ENCODE measurements around the gene ADAM11. TPM values are rescaled to one million over a fixed set of nuclear protein-coding genes. Genes with fewer than 3 reads are reported as not detected.

ADAM11 gene
- total and polyA plus RNA-seq, 2 of the 8 experiments (the other 6 are each of a cell fraction or from before 2014, with no cell fraction given), result 2.3 to 2.9 TPM

DNA sequence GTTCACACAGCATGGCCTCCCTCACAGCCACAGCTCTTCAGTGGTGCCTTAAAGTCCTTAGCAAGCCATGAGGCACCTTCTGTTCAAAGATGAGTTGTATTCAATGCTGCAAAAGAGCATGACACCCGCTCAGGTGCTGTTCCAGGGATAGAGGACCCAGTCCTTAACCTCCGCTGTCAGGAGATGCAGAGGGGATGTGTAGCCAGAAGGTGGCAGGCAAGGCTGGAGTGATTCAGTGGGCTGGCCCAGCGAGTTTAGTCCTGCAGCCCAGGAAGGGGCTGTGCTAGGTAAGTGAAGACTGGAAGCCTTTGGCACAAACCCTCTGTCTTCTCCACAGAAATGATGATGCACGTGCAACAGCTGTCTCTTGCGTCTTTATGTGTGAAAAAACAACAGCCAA, 25.0 kb upstream of the ADAM11 start:
- H3K23me2 ChIP-seq (ENCODE audit: low read depth, low read length), result no peaks in the 10 kb centered on the region; the same call in 1 of the 2 replicates
- no peak overlapping the region for H2AFZ ChIP-seq (ENCODE audit: low read length)
- no peak overlapping the region for H4K5ac ChIP-seq (ENCODE audit: insufficient read length, low read depth, low read length)
- H3K4me3 ChIP-seq (ENCODE audit: extremely low read depth in 1 of 4, insufficient read depth in 2 of 4, low read depth in 3 of 4, low read length in 4 of 4), result no peak overlapping the region
- no peak overlapping the region for H4K91ac ChIP-seq (replicated peaks; ENCODE audit: insufficient read length, low read length)
- ChIA-PET POLR2A (ENCODE audit: partially characterized antibody) (no interaction called here), CTCF (ENCODE audit: partially characterized antibody) (interaction anchor here (0.6 to 7.1 kb wide), 14 partner anchors 9 to 200 kb away, joined by 3 to 38 read pairs (median 4); partner anchors contain the start of gene CCDC43)
- H3K36me3 ChIP-seq (ENCODE audit: control insufficient read depth in 2 of 4, insufficient read depth in 4 of 4, low read length in 3 of 4), result peaks cover 10 to 36% (median 21%) of the 10 kb centered on the region in 4 experiments; a peak in 7 of 8 replicates
- H3K79me2 ChIP-seq (ENCODE audit: control insufficient read depth in 1 of 2, insufficient read depth in 2 of 2, low read length in 2 of 2), result no peaks in the 10 kb centered on the region
- H3K27me3 ChIP-seq (replicated peaks in 1 of 4; ENCODE audit: control insufficient read depth in 3 of 4, extremely low read depth in 1 of 4, insufficient read depth in 3 of 4, low read length in 3 of 4), result no peaks in the 10 kb centered on the region
- H4K20me1 ChIP-seq (replicated peaks in 1 of 2; ENCODE audit: control insufficient read depth in 1 of 2, insufficient read depth in 2 of 2, low read length in 2 of 2), result peaks cover 0 to 2% of the 10 kb centered on the region in 2 experiments
- no peak overlapping the region for H3K14ac ChIP-seq (ENCODE audit: insufficient read length)
- H3K4me2 ChIP-seq (ENCODE audit: insufficient read depth in 1 of 2, low read depth in 2 of 2, low read length in 2 of 2), result no peak overlapping the region
- no peak overlapping the region for H2BK20ac ChIP-seq (ENCODE audit: low read length)
- WGBS, 2 experiments (ENCODE audit: extremely low coverage in 1 of 2, insufficient coverage in 1 of 2, insufficient read length in 1 of 2, insufficient replicate concordance in 2 of 2, low coverage in 1 of 2, low lambda C conversion rate in 2 of 2, missing lambda C conversion rate in 1 of 2), result 79% methylated on average over 5 of the region's 5 CpGs; no CpG with 5 or more reads in 1 of the 2 experiments
- H2BK5ac ChIP-seq (ENCODE audit: low read depth, low read length), result no peak overlapping the region
- H2BK120ac ChIP-seq (replicated peaks; ENCODE audit: low read depth, low read length), result no peak overlapping the region
- no peaks in the 10 kb centered on the region for H3K9me3 ChIP-seq (ENCODE audit: insufficient read depth in 2 of 2, low read depth in 1 of 2, low read length in 1 of 2)
- H2AK5ac ChIP-seq (ENCODE audit: low read depth, low read length), result no peak overlapping the region
- FAIRE-seq, result no peak
- peaks cover 2 to 6% (median 3%) of the 10 kb centered on the region in 4 experiments; a peak in 4 of 7 replicates for H3K4me1 ChIP-seq (replicated peaks in 1 of 4; ENCODE audit: control insufficient read depth in 3 of 4, insufficient read depth in 4 of 4, low read length in 3 of 4)
- no peak overlapping the region for H3K4ac ChIP-seq (replicated peaks; ENCODE audit: insufficient read length, low read depth, low read length)
- TF ChIP-seq RAD21 (IDR thresholded peaks at IDR 0.05 in 1 of 2, conservative IDR thresholded peaks at IDR 0.05 in 1 of 2; ENCODE audit: low read depth in 2 of 2, low read length in 2 of 2), result peak; percentile 64 to 76
- TF ChIP-seq BRCA1 (IDR thresholded peaks at IDR 0.05; ENCODE audit: low read depth, low read length), result no peak
- TF ChIP-seq, protein P1, sequence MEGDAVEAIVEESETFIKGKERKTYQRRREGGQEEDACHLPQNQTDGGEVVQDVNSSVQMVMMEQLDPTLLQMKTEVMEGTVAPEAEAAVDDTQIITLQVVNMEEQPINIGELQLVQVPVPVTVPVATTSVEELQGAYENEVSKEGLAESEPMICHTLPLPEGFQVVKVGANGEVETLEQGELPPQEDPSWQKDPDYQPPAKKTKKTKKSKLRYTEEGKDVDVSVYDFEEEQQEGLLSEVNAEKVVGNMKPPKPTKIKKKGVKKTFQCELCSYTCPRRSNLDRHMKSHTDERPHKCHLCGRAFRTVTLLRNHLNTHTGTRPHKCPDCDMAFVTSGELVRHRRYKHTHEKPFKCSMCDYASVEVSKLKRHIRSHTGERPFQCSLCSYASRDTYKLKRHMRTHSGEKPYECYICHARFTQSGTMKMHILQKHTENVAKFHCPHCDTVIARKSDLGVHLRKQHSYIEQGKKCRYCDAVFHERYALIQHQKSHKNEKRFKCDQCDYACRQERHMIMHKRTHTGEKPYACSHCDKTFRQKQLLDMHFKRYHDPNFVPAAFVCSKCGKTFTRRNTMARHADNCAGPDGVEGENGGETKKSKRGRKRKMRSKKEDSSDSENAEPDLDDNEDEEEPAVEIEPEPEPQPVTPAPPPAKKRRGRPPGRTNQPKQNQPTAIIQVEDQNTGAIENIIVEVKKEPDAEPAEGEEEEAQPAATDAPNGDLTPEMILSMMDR (IDR thresholded peaks at IDR 0.05; ENCODE audit: control extremely low read depth in 1 of 3, insufficient read depth in 1 of 3, low read depth in 1 of 3, low read length in 3 of 3), result peak; percentile 63 to 80 (median 80)
- no peak overlapping the region for H3K9ac ChIP-seq (replicated peaks in 1 of 4; ENCODE audit: extremely low read depth in 1 of 4, low read depth in 3 of 4, low read length in 3 of 4)
- H3K27ac ChIP-seq (ENCODE audit: low read depth, low read length), result no peak overlapping the region
- no peak overlapping the region for H3K23ac ChIP-seq (ENCODE audit: insufficient read length)
- H3K18ac ChIP-seq (ENCODE audit: extremely low read depth, low read length), result no peak overlapping the region
- H3K56ac ChIP-seq (replicated peaks; ENCODE audit: insufficient read length, low read depth, low read length), result no peak overlapping the region
- H2BK12ac ChIP-seq (ENCODE audit: low read depth, low read length), result no peak overlapping the region
- DNase-seq (ENCODE audit: low read depth in 1 of 2, low spot score in 2 of 2), result peak in 1 of 2 experiments; percentile 63
- no peaks in the 10 kb centered on the region for H3K79me1 ChIP-seq (ENCODE audit: low read depth, low read length)
- H4K8ac ChIP-seq (ENCODE audit: extremely low read depth, insufficient read depth, low read length), result no peak overlapping the region
- H2BK15ac ChIP-seq (ENCODE audit: low read length), result no peak overlapping the region

All from H1 (cell line).